Measurements from ENCODE around the gene GRIK1.
A peak's percentile ranks its signal among the peaks of the same experiment; 100 is the strongest.
"Not testable (repeated sequence)": the region's sequence is repeated elsewhere in the genome, so short reads cannot be mapped to it uniquely, and the experiment has no call there.

GRIK1 gene

GRCh38 chr21:29939924-29940275 lies at the start of gene GRIK1:
GRIK1 (minus strand) TSS chr21:29939996.
- DNase-seq, result peak; percentile 62

- DNase-seq, result no peak
Observed at GRCh38 chr21:29987762-29988161, 48.0 kb upstream of the GRIK1 start.

- DNase-seq, result no peak
Observed at GRCh38 chr21:29985866-29986265, 46.1 kb upstream of the GRIK1 start.

- no peak for DNase-seq
Observed at GRCh38 chr21:29979043-29979442, 39.2 kb upstream of the GRIK1 start.

- no peak for DNase-seq
Observed at GRCh38 chr21:29975776-29976175, 36.0 kb upstream of the GRIK1 start.

- no peak for DNase-seq
Observed at GRCh38 chr21:29973258-29973657, 33.5 kb upstream of the GRIK1 start.

- peak; percentile 36 for DNase-seq
Observed at GRCh38 chr21:29961291-29962027, 21.7 kb upstream of the GRIK1 start.

GRCh38 chr21:29958551-29958950 lies 18.8 kb upstream of the GRIK1 start:
- DNase-seq, result no peak

GRCh38 chr21:29958035-29958434 lies 18.2 kb upstream of the GRIK1 start:
- DNase-seq, result not testable (repeated sequence)

- DNase-seq, result no peak
Observed at GRCh38 chr21:29953690-29954089, 13.9 kb upstream of the GRIK1 start.

GRCh38 chr21:29953072-29953471 lies 13.3 kb upstream of the GRIK1 start:
- no peak for DNase-seq

- no peak for DNase-seq
Observed at GRCh38 chr21:29951911-29952310, 12.1 kb upstream of the GRIK1 start.

GRCh38 chr21:29949991-29950390 lies 10.2 kb upstream of the GRIK1 start:
- DNase-seq, result no peak

GRCh38 chr21:29947119-29947518 lies 7.3 kb upstream of the GRIK1 start:
- no peak for DNase-seq

GRCh38 chr21:29943885-29944284 lies 4.1 kb upstream of the GRIK1 start:
- no peak for DNase-seq

- no peak for DNase-seq
Observed at GRCh38 chr21:29942034-29942433, 2.2 kb upstream of the GRIK1 start.

- DNase-seq, result no peak
Observed at GRCh38 chr21:29940991-29941390, 1.2 kb upstream of the GRIK1 start.

GRCh38 chr21:29940361-29940760 lies 565 bp upstream of the GRIK1 start:
- DNase-seq, result no peak

GRCh38 chr21:29939104-29939923 lies 482 bp downstream of the GRIK1 start:
- DNase-seq, result peak; percentile 37

GRCh38 chr21:29938776-29939103 lies 1.1 kb downstream of the GRIK1 start:
- DNase-seq, result no peak

- no peak for DNase-seq
Observed at GRCh38 chr21:29933088-29933487, 6.7 kb downstream of the GRIK1 start.

- DNase-seq, result peak; percentile 20
Observed at GRCh38 chr21:29928537-29928936, 11.3 kb downstream of the GRIK1 start.

- DNase-seq, result no peak
Observed at GRCh38 chr21:29920938-29921337, 18.9 kb downstream of the GRIK1 start.

GRCh38 chr21:29914326-29914725 lies 25.5 kb downstream of the GRIK1 start:
- DNase-seq, result no peak

- no peak for DNase-seq
Observed at GRCh38 chr21:29909571-29909970, 30.2 kb downstream of the GRIK1 start.
